ENCODE data around the gene CREB5. TPM values are rescaled to one million over a fixed set of nuclear protein-coding genes. Genes with fewer than 3 reads are reported as not detected.

Gene CREB5
- total RNA-seq, 8 experiments from 2014 or later = 3.9 to 36.6 (median 12.8) TPM

DNA sequence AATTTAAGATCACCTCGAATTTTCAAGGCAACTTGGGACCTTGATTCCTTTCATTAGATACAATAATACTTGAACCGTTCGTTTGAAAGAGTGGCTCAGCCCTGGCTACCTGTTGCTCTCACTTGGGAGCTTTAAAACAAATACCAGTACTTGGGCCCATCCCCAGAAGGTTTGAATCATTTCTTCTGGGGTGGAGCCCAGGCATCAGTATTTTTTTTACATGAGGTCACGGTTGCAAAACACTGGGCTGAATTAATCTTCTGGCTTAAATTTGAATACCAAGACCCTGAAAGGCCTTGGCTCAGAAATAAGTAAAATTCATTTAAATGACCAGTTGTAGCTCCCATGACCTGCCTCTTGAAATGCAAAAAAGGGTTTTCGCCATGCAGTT is 214.9 kb downstream of the CREB5 start:
- in situ Hi-C loops (cut with MboI; ENCODE audit: low pct_unique_long_range_greater_than_20kb in 2 of 9, low sequenced_read_pairs in 9 of 9, unreplicated experiment in 9 of 9) = loop anchor here in 1 of 9 experiments (25.0 kb wide), 1 partner anchor 240 kb away; no protein-coding TSS in a partner anchor
- WGBS, 10 experiments = 3 to 100% (median 60%) methylated on average over 2 to 5 of the region's 5 CpGs; no CpG with 5 or more reads in 1 of the 10 experiments
- Histone ChIP-seq H3K4me3 (no peak overlapping the region), H3K4me1 (replicated peaks in 1 of 2) (peaks cover 0 to 5% of the 10 kb centered on the region in 2 donors), H3K27ac (no peak overlapping the region)
- peak in 2 of 8 experiments; percentile 28 to 49 for ATAC-seq (replicated peaks in 6 of 8)

DNA sequence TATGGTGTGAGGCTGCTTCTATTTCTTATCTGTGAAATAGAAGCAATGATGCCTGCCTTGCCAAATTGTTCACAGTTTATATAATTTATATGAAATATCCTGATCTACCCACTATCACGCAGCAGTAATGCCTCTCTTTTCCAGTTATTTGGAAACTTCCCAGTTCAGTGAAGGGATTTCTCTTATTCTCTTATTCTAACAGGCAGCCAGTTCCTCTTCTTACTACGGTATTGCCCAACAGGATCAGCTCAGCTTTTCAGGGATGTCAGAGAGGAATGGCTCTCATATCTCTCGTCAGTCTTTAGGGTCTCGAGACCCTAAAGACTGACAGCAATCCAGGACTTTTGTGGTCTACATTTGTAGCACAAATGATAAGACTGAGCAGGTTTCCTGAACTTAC is 215.6 kb downstream of the CREB5 start:
- in situ Hi-C loops (cut with MboI; ENCODE audit: low pct_unique_long_range_greater_than_20kb in 2 of 9, low sequenced_read_pairs in 9 of 9, unreplicated experiment in 9 of 9) = loop anchor here in 1 of 9 experiments (25.0 kb wide), 1 partner anchor 241 kb away; no protein-coding TSS in a partner anchor
- H3K4me1 ChIP-seq (replicated peaks in 1 of 2) = peaks cover 0 to 5% of the 10 kb centered on the region in 2 donors
- 58 to 100% (median 91%) methylated on average over 2 to 4 of the region's 4 CpGs for WGBS, 10 experiments

DNA sequence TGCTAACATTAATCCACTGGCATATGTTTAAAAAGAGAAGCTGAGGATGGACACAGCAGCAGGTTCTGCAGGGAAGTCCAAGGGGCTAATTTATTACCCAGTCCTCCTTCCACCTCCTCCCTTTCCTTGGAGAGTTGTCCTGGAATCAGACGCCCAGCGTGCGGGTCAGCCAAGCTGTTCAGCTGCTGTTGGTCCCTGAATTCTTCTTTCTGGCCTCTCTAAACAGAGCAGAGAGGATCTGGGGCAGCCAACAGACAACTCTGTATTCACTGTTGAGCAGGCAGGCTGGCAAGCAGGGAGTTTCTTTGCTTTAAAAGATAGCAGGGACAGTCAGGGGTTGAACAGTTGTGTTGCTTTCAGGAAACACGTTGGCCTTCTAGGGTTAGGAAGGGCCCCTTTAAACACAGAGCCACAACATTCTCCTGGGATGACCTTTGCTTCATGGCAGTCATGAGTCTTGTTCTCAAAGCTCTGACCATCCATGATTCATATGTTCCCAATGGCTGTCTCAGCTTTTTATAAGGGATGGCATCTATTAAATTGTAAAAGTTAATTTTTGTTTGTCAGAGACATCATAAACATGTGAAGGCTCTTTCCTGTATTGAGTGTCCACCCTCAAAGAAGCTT is 217.0 kb downstream of the CREB5 start:
- H3K4me1 ChIP-seq (replicated peaks in 1 of 2) = peaks cover 0 to 5% of the 10 kb centered on the region in 2 donors
- WGBS, 10 experiments = 46 to 91% (median 60%) methylated on average over 1 to 4 of the region's 4 CpGs; no CpG with 5 or more reads in 4 of the 10 experiments
- H3K27ac ChIP-seq = no peak overlapping the region
- in situ Hi-C loops (cut with MboI; ENCODE audit: low pct_unique_long_range_greater_than_20kb in 2 of 9, low sequenced_read_pairs in 9 of 9, unreplicated experiment in 9 of 9) = loop anchor here in 1 of 9 experiments (25.0 kb wide), 1 partner anchor 242 kb away; no protein-coding TSS in a partner anchor
- peak in 1 of 8 experiments; percentile 71 for ATAC-seq (replicated peaks in 6 of 8)
- H3K4me3 ChIP-seq = no peak overlapping the region

More for the DNA sequence above, 215.6 kb downstream of the CREB5 start:
- ATAC-seq (replicated peaks in 6 of 8) = no peak
- no peak overlapping the region for H3K4me3 ChIP-seq
- no peak overlapping the region for H3K27ac ChIP-seq

DNA sequence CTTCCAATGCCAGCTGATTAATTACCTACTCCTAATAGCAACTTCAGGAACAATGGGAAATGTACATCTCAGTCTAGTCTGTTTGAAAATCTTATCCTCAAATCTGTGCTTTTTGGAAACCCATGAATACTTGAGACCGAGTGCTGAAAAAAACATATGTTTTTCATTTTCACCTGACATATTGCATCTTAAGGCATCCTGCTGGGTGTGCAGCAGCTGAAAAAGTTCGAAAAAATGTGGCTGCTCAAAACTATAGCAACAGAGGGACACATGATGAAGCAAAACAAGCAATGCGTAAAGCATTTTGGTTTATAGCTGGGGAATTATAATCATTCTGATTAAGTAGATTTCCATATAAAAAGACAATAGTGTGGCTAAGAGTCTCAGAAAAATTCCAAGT is 218.0 kb downstream of the CREB5 start:
- Histone ChIP-seq H3K4me1 (replicated peaks in 1 of 2) (peaks cover 0 to 5% of the 10 kb centered on the region in 2 donors), H3K4me3 (no peak overlapping the region), H3K27ac (no peak overlapping the region)
- WGBS, 10 experiments = 32 to 100% (median 82%) methylated on average over 1 to 3 of the region's 3 CpGs
- in situ Hi-C loops (cut with MboI; ENCODE audit: low pct_unique_long_range_greater_than_20kb in 2 of 9, low sequenced_read_pairs in 9 of 9, unreplicated experiment in 9 of 9) = loop anchor here in 1 of 9 experiments (25.0 kb wide), 1 partner anchor 243 kb away; no protein-coding TSS in a partner anchor
- peak in 1 of 8 experiments; percentile 11 for ATAC-seq (replicated peaks in 6 of 8)

DNA sequence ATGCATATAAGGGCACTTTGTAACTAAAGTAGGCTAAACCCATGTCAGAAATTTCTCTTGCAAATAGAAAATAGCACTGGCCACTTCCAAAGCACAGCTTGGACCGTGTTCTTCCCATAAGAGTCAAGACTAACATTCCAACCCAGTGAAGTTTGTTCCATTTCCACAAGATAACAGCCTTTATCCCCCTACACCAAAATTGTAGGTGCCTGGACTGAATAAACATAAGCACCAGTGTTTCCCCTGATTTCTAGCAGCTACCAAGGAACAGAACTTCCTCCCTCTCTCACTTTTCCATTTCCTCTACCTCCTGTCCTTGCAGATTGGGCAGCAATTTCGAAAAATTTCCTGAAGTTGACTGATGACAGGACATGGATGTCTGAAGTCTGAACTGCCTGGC is 219.7 kb downstream of the CREB5 start:
- no peak for ATAC-seq (replicated peaks in 6 of 8)

DNA sequence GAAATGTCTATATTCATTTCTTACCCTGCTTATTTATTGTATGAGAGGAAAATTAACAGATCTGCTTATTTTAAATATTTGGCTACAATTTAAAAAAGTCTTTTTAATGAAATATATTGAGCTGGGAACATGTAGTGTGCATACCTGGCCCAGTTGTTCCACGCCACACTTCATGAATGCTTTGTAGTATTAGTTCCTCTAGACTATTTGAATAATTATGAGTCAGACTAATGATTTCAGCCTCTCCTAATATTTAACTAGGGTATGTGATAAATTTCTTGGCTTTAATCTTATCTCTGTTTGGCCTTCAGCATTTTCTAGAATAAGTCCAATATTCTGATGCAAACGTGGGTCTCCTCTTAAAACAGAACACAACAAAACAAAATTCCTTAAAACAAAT is 226.6 kb downstream of the CREB5 start:
- ATAC-seq (replicated peaks in 6 of 8) = no peak
- H3K27ac ChIP-seq = no peak overlapping the region
- peaks cover 10 to 13% of the 10 kb centered on the region in 2 donors for H3K4me1 ChIP-seq (replicated peaks in 1 of 2)
- H3K4me3 ChIP-seq = no peak overlapping the region
- 75 to 100% (median 94%) methylated on average over 1 to 2 of the region's 2 CpGs for WGBS, 10 experiments
- in situ Hi-C loops (cut with MboI; ENCODE audit: low pct_unique_long_range_greater_than_20kb in 2 of 9, low sequenced_read_pairs in 9 of 9, unreplicated experiment in 9 of 9) = loop anchor here in 1 of 9 experiments (25.0 kb wide), 1 partner anchor 252 kb away; no protein-coding TSS in a partner anchor

More for the DNA sequence above, 219.7 kb downstream of the CREB5 start:
- Histone ChIP-seq H3K4me1 (replicated peaks in 1 of 2) (peaks cover 0 to 4% of the 10 kb centered on the region in 2 donors), H3K27ac (no peak overlapping the region), H3K4me3 (no peak overlapping the region)
- 49 to 100% (median 91%) methylated on average over 1 to 2 of the region's 2 CpGs; no CpG with 5 or more reads in 1 of the 10 experiments for WGBS, 10 experiments
- in situ Hi-C loops (cut with MboI; ENCODE audit: low pct_unique_long_range_greater_than_20kb in 2 of 9, low sequenced_read_pairs in 9 of 9, unreplicated experiment in 9 of 9) = loop anchor here in 1 of 9 experiments (25.0 kb wide), 1 partner anchor 245 kb away; no protein-coding TSS in a partner anchor

DNA sequence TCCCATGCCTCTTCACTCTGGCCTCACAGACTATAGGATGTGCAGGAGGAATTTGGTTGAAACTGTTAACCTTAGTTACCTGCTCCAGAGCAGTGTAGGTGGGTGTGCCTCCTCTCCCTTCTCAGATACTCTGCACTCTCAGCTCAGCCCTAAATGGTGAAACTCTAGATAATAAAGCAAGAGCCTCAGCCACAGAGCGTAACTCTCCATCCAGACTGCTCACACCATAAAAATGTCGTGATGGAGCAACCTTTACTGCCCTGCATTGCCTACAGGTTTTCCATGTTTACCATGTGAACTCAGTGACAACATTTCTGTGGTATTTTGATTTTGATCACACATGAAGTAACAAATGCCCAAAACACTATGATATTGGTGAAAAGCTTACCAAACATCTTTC is 227.7 kb downstream of the CREB5 start:
- 80 to 100% (median 100%) methylated on average over 1 to 2 of the region's 2 CpGs; no CpG with 5 or more reads in 4 of the 10 experiments for WGBS, 10 experiments
- H3K4me3 ChIP-seq = no peak overlapping the region

DNA sequence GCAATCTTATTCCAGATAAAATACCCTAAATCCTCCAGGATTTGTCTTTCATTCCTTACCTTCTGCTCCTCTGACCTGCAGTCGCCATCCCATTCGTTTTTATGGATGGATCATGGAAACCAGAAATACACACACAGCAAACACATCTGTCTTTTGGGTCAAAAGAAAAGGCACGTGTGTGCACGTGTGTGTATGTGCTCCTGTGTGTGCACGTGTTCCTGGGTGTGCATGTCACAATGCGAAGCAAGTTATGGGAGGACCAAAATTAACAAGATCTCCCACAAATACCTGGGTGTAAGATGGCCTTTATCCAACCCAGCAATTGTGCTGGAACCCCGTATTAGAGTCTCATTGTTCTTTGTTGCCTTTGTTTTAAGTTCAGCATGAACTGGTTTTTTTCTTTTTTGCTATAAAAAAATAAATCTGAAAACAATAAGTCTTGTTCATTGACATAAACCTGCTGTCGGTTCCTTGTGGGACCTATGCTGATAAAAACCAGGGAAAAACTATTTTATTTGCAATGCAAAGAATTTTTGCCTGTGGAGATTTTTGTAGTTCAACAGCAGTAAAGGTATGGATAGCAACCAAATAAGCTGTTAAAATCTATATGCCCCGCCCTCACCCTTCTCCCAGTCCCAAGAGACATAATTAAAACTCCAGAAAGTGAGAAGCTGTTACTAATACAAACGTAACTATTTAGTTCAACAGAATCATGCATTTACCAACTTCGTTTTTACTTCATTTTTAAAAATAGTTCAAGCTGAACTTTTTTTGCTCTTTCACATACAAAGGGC is 229.6 kb downstream of the CREB5 start:
- peak in 2 of 8 experiments; percentile 15 to 41 for ATAC-seq (replicated peaks in 6 of 8)
- 26 to 96% (median 88%) methylated on average over 4 to 11 of the region's 11 CpGs for WGBS, 10 experiments
- Histone ChIP-seq H3K4me1 (replicated peaks in 1 of 2) (peaks cover 14 to 22% of the 10 kb centered on the region in 2 donors), H3K27ac (no peak overlapping the region), H3K4me3 (no peak overlapping the region)
- in situ Hi-C loops (cut with MboI; ENCODE audit: low pct_unique_long_range_greater_than_20kb in 2 of 9, low sequenced_read_pairs in 9 of 9, unreplicated experiment in 9 of 9) = loop anchor here in 1 of 9 experiments (25.0 kb wide), 1 partner anchor 255 kb away; no protein-coding TSS in a partner anchor

More for the DNA sequence above, 227.7 kb downstream of the CREB5 start:
- no peak overlapping the region for H3K27ac ChIP-seq
- ATAC-seq (replicated peaks in 6 of 8) = no peak
- in situ Hi-C loops (cut with MboI; ENCODE audit: low pct_unique_long_range_greater_than_20kb in 2 of 9, low sequenced_read_pairs in 9 of 9, unreplicated experiment in 9 of 9) = loop anchor here in 1 of 9 experiments (25.0 kb wide), 1 partner anchor 253 kb away; no protein-coding TSS in a partner anchor
- peaks cover 10 to 13% of the 10 kb centered on the region in 2 donors for H3K4me1 ChIP-seq (replicated peaks in 1 of 2)

DNA sequence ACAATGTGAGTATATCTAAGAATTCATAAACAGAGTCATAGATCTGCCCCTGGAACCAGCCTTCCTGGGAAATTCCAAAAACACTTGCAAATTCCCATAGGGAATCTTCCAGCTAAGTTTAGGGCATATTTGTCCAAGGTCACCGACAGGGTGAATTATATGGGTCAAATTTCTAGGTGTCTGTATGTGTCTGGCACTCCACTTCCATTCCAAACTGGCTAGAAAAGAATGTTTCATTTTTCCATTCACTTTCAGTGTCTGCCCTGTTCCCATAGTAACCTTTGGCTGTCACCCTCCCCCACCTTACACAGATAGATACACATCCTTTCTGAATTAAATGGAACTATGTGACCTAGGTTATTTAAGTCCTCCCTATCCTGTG is 230.9 kb downstream of the CREB5 start:
- Histone ChIP-seq H3K4me1 (replicated peaks in 1 of 2) (peaks cover 14 to 23% of the 10 kb centered on the region in 2 donors), H3K4me3 (no peak overlapping the region), H3K27ac (no peak overlapping the region)
- ATAC-seq (replicated peaks in 6 of 8) = peak in 5 of 8 experiments; percentile 32 to 76 (median 60)
- 50 to 100% (median 73%) methylated on average over 1 of the region's 1 CpG; no CpG with 5 or more reads in 4 of the 10 experiments for WGBS, 10 experiments
- in situ Hi-C loops (cut with MboI; ENCODE audit: low pct_unique_long_range_greater_than_20kb in 2 of 9, low sequenced_read_pairs in 9 of 9, unreplicated experiment in 9 of 9) = loop anchor here in 1 of 9 experiments (25.0 kb wide), 1 partner anchor 256 kb away; no protein-coding TSS in a partner anchor

DNA sequence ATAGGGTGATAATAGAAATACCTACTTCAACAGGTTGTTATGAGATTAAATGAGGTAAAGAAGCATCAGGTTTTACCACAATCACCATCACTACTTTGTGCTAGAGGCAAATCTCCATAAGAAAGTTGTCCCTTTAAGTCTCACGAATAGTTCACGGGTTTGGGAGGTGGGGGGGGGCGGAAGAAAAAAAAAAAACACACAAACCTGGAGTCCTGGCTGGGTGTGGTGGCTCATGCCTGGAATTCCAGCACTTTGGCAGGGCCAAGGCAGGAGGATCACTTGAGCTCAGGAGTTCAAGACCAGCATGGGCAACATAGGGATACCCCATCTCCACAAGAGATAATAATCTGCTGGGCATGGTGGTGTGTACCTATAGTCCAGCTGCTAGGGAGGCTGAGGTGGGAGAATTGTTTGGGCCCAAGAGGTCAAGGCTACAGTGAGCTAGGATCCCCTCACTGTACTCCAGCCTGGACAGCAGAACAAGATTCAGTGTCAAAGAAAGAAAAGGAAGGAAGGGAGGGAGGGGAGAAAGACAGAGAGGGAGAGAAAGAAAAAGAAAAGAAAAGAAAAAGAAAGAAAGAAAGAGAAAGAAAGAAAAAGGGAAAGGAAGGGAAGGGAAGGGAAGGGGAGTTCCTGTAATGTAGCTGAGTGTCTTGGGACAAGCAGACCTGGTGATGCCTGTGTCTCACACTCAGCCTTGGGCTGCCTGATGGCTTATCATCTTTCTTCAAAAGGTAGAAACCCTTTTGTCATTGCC is 231.4 kb downstream of the CREB5 start:
- Histone ChIP-seq H3K27ac (no peak overlapping the region), H3K4me1 (replicated peaks in 1 of 2) (peaks cover 14 to 23% of the 10 kb centered on the region in 2 donors), H3K4me3 (no peak overlapping the region)
- in situ Hi-C loops (cut with MboI; ENCODE audit: low pct_unique_long_range_greater_than_20kb in 2 of 9, low sequenced_read_pairs in 9 of 9, unreplicated experiment in 9 of 9) = loop anchor here in 1 of 9 experiments (25.0 kb wide), 1 partner anchor 256 kb away; no protein-coding TSS in a partner anchor
- WGBS, 10 experiments = 10 to 80% (median 47%) methylated on average over 1 to 3 of the region's 3 CpGs; no CpG with 5 or more reads in 4 of the 10 experiments
- ATAC-seq (replicated peaks in 6 of 8) = no peak

DNA sequence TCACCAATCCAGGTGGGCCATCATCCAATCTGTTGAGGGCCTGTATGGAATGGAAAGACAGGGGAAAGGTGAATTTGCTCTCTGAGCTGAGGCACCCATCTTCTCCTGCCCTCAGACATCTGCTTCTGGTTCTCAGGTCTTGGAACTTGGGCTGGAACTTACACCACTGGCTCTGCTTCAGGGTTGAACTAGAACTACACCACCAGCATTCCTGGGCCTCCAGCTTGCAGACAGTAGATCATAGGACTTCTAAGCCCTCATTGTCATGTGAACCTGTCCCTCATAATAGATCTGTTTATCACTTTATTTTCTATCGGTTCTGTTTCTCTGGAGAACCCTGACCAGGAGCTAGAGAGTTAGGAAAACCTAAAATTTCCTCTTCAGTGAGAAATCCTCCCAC is 233.5 kb downstream of the CREB5 start:
- Histone ChIP-seq H3K4me1 (replicated peaks in 1 of 2) (peaks cover 14 to 20% of the 10 kb centered on the region in 2 donors), H3K27ac (no peak overlapping the region), H3K4me3 (no peak overlapping the region)
- 29 to 100% (median 88%) methylated on average over 1 of the region's 1 CpG; no CpG with 5 or more reads in 4 of the 10 experiments for WGBS, 10 experiments
- in situ Hi-C loops (cut with MboI; ENCODE audit: low pct_unique_long_range_greater_than_20kb in 2 of 9, low sequenced_read_pairs in 9 of 9, unreplicated experiment in 9 of 9) = loop anchor here in 1 of 9 experiments (25.0 kb wide), 1 partner anchor 259 kb away; no protein-coding TSS in a partner anchor
- ATAC-seq (replicated peaks in 6 of 8) = no peak

All from motor neuron (in vitro differentiated cells).